Measurements from ENCODE around the gene PDE4B. TPM values are rescaled to one million over a fixed set of nuclear protein-coding genes. Genes with fewer than 3 reads are reported as not detected.
"Not testable (repeated sequence)": the region's sequence is repeated elsewhere in the genome, so short reads cannot be mapped to it uniquely, and the experiment has no call there.

Gene PDE4B
- total RNA-seq, 1 donor from 2014 or later, result 54.6 TPM

GRCh38 chr1:66044912-66045311 is 252.2 kb downstream of the PDE4B start:
- intact Hi-C loops (cut with micrococcal nuclease), result no loop called here

DNA sequence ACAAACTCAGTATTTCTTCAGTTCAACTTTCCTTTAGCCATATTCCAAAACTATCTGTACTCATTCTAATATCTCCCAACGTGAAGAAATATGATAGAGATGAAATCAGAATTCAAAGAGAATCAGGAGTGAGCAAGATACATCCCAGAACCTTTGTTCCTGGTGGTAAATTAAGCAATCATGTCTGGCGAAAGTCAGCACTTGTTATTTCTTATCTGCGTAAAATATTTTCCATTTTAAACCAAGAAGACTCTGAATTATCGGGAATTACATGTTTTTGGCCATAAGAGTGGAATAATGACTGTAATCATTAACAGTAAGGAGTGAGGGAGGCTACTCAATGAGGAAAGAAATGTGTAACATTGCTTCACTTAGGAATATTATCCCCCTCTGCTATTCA is 253.7 kb downstream of the PDE4B start:
- intact Hi-C loops (cut with micrococcal nuclease), result no loop called here

GRCh38 chr1:66048011-66048410 is 255.3 kb downstream of the PDE4B start:
- intact Hi-C loops (cut with micrococcal nuclease), result no loop called here

GRCh38 chr1:66050123-66050522 is 257.4 kb downstream of the PDE4B start:
- intact Hi-C loops (cut with micrococcal nuclease), result no loop called here

- intact Hi-C loops (cut with micrococcal nuclease), result no loop called here
These were observed 257.9 kb downstream of the PDE4B start for GRCh38 chr1:66050633-66051032.

- intact Hi-C loops (cut with micrococcal nuclease), result no loop called here
These were observed 262.4 kb downstream of the PDE4B start for GRCh38 chr1:66055092-66055491.

DNA sequence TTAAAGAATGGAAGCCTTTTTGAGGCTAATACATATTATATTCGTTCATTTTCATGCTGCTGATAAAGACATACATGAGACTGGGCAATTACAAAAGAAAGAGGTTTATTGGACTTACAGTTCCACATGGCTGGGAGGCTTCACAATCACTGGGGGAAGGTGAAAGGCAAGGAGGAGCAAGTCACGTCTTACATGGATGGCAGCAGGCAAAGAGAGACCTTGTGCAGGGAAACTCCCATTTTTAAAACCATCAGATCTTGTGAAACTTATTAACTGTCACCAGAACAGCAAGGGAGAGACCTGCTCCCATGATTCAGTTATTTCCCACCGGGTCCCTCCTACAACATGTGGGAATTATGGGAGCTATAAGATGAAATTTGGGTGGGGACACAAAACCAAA is 264.8 kb downstream of the PDE4B start:
- intact Hi-C loops (cut with micrococcal nuclease), result not testable (repeated sequence)

DNA sequence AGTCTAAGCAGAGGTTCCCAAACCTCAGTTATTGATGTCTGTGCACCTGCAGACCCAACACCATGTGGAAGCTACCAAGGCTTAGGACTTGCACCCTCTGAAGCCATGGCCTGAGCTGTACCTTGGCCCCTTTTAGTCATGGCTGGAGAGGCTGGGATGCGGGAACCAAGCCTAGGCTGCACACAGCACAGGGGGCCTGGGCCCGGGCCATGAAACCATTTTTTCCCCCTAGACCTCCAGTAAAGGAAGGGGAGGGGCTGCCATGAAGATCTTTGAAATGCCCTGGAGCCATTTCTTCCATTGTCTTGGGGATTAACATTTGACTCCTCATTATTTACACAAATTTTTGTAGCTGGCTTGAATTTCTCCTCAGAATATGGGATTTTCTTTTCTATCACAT is 265.9 kb downstream of the PDE4B start:
- intact Hi-C loops (cut with micrococcal nuclease), result no loop called here

- intact Hi-C loops (cut with micrococcal nuclease), result not testable (repeated sequence)
These were observed 274.5 kb downstream of the PDE4B start for GRCh38 chr1:66067219-66067618.

GRCh38 chr1:66069976-66070876 is 277.5 kb downstream of the PDE4B start:
- intact Hi-C loops (cut with micrococcal nuclease), result no loop called here

DNA sequence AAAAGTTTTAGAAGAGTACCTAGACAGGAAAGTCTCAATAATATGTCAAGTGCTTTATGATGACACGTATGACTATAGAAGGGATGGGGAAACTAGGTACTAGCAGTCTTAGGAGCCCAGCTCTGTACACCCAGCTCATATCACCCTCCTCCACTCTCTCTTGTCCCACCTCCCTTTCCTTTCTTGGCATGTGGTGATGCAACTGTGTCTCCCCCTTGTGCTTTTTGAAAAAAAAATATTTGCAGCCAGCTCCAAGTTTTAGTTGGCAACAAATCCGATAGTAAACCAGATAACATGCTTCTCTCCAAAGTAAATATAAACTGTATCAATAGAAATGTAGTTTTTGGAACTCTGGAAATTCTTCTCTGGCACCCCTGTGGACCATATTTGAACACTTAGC is 280.7 kb downstream of the PDE4B start:
- intact Hi-C loops (cut with micrococcal nuclease), result no loop called here

GRCh38 chr1:66074147-66074546 is 281.5 kb downstream of the PDE4B start:
- intact Hi-C loops (cut with micrococcal nuclease), result no loop called here

GRCh38 chr1:66078412-66078811 is 285.7 kb downstream of the PDE4B start:
- intact Hi-C loops (cut with micrococcal nuclease), result no loop called here

GRCh38 chr1:66083003-66083402 is 290.3 kb downstream of the PDE4B start:
- intact Hi-C loops (cut with micrococcal nuclease), result loop anchor here (10.0 kb wide), 1 partner anchor 362 kb away; no protein-coding TSS in a partner anchor

GRCh38 chr1:66084442-66084841 is 291.7 kb downstream of the PDE4B start:
- intact Hi-C loops (cut with micrococcal nuclease), result loop anchor here (10.0 kb wide), 1 partner anchor 360 kb away; no protein-coding TSS in a partner anchor

DNA sequence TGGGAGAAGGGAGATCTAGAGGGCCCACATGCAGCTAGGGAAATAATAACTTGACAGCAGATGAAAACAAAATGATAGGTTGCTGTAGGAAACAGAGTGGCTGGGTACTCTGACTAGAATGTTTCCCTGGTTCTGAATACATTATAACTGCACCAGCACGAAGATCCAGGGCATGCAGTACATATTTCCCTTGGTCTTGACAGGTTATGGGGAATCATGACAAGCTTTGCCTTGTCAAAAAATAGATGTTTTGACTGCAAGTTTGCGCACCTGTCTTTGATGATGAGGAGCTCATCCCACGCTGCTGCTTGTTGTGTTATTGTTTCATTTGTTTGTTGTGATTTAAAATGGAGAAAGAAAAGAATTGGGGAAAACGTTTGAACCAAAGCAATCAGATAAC is 292.9 kb downstream of the PDE4B start:
- intact Hi-C loops (cut with micrococcal nuclease), result loop anchor here (5.0 to 10.0 kb wide), 2 partner anchors 157 to 359 kb away; no protein-coding TSS in a partner anchor

- intact Hi-C loops (cut with micrococcal nuclease), result loop anchor here (5.0 to 10.0 kb wide), 2 partner anchors 154 to 356 kb away; no protein-coding TSS in a partner anchor
These were observed 296.1 kb downstream of the PDE4B start for GRCh38 chr1:66088787-66089186.

DNA sequence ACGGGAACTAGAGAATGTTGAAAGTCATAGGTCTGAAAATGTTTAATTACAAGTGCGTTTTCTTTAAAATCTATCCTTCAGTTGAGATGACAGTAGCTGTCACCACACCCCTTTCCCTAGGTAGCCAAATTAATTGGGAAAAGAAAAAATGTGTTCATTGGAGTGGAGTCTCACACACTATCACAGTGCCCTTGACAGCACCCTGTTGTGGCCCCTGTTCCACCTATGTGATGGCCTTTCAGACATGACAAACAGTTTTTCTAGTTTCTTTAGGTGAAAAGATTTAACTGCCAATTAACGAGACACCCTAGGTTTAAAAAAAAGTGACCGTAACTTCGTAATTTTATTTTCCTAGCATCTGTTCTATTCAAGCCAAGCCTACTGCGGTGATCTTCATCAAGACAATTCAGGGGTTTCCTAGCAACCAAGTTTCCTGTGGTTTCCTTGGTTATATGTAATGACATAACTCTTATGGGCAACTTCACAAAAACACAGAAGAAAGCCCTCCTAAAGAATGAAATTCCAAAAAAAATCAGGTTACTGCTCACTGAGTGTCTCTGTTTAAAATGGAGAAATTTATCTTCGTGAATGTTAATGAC is 298.3 kb downstream of the PDE4B start:
- intact Hi-C loops (cut with micrococcal nuclease), result loop anchor here (1.0 kb wide), 1 partner anchor 92 kb away; no protein-coding TSS in a partner anchor

DNA sequence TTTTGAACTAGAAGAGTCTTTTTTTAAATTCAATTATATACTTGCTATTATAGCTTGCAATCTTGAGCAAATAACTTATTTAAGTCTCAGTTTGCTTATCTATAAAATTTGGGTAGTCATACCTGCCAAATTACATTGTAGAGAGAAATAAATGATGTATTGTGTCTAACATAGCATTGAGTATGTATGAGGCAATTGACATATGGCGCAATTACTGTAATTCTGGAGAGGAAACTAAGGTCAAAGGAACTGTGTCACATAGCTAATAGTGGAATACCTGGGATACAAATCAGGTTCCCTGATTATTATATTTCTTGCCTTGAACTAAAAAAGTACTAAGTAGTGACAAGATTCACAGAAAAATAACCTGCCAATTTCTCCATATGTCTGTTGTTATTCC is 302.5 kb downstream of the PDE4B start:
- intact Hi-C loops (cut with micrococcal nuclease), result no loop called here

- intact Hi-C loops (cut with micrococcal nuclease), result not testable (repeated sequence)
These were observed 308.3 kb downstream of the PDE4B start for GRCh38 chr1:66100959-66101358.

DNA sequence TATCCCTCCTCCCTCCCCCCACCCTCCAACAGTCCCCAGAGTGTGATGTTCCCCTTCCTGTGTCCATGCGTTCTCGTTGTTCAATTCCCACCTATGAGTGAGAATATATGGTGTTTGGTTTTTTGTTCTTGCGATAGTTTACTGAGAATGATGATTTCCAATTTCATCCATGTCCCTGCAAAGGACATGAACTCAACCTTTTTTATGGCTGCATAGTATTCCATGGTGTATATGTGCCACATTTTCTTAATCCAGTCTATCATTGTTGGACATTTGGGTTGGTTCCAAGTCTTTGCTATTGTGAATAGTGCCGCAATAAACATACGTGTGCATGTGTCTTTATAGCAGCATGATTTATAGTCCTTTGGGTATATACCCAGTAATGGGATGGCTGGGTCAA is 311.4 kb downstream of the PDE4B start:
- intact Hi-C loops (cut with micrococcal nuclease), result not testable (repeated sequence)

DNA sequence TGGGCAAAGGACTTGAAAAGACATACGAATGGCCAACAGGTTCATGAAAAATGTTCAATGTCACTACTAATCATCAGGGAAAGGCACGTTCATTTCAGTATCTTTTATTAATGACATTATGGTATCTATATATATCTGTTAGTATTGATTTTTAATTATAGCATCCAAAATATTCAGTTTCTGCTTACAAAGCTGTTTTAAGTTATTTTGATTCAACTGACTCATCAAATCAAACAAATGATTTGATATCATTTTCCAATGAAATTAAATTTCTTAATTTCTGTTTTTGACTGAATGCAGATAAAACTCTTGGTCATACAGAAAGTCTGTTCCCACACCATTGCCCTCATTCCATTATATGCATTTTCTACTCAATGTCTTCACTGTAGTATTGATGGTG is 315.9 kb downstream of the PDE4B start:
- intact Hi-C loops (cut with micrococcal nuclease), result no loop called here
